ENCODE data around the gene C4orf50.

The C4orf50 gene

DNA sequence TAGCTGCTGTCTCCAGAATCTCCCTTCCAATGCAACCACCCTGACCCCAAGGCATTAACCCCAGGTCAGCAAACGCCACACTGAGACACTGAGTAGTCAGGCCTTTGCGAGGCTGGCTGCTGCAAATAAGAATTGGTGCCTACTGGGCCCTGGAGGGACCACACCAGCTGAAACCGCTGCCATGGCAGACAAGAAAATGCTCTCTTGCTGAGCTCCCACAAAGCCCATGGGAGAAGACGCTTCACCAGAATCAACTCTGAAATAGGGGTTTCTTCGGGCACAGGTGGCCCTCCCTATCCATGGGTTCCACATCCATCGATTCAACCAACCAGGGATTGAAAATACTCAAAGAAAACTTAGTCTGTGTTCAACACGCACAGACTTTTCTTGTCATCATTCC is 98.7 kb downstream of the C4orf50 start:
- DNase-seq (ENCODE audit: low read depth), result no peak

DNA sequence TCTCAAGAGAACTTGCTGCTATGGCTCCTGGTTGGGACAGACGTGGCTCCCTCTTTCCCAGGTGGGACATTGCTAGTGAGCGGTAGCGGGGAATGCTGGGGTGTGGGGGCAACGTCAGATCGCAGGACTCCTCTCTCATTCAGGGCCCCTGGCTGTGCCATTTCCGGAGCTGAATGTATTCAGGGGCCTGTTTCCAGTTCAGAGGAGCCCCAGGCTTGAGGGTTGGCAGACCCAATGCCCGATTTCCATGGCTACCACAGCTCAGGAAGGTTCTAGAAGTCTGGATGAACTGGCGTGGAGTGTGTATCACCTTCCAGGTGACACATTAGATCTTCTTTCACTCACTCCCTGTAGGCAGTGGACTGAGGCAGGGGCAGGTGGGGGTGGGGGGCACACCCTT is 99.2 kb downstream of the C4orf50 start:
- no peak for DNase-seq (ENCODE audit: low read depth)

DNA sequence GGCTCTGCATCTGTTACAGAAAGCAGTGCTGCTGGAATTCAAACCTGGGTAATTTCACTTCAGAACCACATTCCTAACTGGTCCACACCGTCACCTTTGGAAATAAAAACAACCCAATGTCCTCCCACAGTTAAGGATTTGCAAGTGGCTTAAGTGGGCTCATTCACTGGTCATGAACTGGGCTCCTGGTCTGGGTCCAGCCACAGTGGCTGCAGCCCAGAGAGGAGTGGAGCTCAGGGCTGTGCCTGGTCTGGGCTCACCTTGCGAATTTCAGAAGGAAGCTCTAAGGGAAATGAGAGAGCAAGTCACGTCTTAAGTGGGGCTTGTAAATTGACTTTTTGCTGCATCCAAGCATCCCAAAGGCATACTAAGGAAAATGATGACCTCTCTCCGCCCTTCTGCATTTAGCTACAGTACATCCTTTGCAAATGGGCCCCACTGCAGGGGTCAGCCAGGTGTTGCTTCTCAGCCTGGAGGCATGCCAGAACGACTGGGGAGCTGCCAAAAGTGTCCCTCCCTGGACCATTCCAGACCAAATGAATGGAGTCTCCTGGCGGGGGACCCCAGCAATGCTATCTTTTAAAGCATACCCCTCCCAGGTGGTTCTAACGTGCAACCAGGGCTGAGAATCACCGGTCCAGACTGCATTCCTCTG is 99.8 kb downstream of the C4orf50 start:
- DNase-seq (ENCODE audit: low read depth), result no peak

DNA sequence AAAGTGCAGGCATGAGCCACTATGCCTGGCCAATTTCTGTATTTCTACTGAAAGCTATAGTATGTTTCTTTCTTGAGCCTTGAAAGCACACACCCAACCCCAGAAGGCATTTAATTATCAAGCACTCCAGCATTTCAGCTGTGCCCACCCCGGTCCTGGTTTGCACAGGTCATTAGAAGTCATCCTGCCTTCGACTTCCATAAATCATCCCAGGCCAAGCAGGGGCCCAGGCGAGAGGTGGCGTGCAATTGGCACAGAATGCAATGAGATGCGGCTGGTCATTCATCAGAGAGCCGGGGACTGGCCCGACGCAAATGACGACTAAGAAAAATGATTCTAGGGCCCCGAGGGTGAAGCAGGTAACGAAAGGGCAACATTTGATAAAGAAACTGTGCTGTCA is 100.6 kb downstream of the C4orf50 start:
- no peak for DNase-seq (ENCODE audit: low read depth)

DNA sequence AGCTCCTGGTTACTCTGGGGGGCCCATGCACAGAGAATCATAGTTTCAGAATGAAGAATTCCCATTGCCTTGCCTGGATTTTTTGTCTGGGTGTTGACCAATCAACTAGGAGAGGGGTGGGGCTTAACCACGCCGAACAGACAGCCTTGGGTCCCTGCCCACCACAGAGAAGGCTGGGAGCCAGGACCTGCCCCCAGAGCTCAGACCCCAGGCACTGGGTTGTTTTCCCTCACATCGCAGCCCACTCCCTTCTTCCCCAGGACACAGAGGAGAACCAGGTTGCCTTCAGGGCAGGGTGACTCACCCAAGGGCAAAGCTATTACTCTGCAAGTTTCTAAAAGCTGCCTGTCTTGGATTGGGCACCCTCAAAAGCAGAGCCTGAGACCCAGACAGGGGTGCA is 102.0 kb downstream of the C4orf50 start:
- no peak for DNase-seq (ENCODE audit: low read depth)

DNA sequence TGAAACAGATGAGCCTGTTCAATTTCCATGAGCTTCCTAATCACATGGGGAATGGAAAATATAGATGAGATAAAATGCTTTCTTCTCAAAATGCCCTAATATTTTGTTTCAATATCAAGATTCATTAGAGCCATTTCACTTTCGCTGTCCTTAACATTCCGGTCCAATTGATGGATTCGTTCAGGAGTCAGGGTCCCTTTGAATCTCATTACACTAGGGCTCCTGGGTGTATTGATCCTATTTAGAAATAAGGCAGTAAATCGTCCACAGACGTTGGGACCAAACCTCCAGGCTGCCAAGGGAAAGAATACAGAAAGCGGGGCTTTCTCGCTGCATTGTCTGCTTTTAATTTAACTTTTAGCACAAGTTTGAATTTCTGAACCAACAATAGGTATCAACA is 104.8 kb downstream of the C4orf50 start:
- no peak for DNase-seq (ENCODE audit: low read depth)

DNA sequence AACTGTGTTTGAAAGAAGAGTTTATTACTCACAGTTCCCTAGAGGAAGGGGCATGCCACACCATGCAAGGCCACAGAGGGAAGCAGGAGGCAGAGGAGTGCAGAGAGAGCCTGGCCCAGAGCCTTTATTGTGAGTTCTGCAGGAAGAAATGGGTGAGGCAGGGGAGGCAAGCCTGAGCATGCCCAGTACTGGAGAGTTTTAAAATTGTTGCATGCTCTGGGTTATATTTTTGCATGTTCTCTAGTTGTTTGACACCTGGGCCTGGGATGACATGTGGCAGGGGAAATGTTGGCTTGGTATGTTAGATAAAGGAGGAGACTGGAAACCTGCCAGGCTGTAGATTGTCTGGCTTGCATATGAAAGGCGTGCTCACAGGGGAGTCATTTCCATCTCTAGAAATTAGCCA is 105.6 kb downstream of the C4orf50 start:
- DNase-seq (ENCODE audit: low read depth), result no peak

DNA sequence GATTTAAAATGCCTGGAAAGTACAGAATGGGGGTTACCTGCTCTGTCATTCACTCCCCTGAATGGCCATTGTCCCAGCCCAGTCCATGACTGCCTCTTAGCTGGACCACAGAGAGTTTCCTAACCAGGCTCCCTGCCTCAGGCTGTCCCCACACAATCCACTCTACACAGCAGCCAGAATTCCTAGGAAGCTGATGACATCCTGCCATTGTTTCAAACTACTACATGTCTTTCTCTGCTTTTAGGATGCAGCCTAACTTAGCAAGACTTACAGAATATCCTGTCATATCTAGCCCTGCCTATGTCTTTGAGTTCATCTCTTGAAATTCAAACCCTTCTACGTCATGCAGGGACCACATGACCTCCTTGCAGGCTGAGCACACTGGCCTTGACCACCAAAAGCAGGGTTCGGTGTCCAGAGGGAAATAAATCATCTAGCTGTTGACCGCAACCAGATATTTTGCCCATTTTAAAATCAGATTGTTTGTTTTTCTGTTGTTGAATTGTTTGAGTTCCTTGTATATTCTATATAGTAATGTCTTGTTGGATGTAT is 109.3 kb downstream of the C4orf50 start:
- no peak for DNase-seq (ENCODE audit: low read depth)

DNA sequence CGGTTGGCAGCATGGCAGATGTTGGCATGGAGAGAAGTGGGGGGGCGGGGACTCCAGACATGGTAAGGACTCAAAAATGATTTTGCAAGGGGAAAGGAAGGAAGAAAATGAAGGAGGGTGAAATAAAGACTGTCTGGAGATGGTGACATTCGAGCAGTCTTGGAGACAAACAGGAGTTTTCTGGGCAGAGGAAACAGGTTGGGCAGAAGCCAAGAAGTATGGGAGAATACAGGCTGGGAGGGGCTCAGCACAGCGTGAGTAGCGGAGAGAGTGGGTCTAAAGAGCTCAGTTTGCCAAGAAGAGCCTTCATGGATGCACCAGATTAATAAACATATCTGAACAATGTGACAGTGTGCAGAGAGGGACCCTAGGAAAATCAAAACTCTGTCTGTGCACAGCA is 112.0 kb downstream of the C4orf50 start:
- DNase-seq (ENCODE audit: low read depth), result no peak

DNA sequence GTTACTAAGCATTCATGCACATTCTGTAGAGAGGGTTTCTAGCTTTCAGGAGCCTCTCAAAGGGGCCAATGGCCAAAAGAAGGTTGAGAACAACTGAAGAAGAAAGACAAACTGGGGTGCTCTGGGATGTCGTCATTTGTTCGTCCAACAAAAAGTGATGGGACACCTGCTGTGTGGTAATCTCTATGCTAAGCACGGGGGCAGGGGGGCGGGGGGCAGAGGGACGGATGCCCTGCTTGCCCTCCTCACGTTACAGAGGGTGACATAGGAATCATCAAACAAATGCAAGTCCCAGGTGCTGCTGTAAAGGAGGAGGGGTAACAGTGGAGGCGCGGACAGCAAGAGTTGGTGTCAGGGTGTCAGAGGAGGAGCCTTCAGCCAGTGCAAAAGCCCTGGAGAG is 112.5 kb downstream of the C4orf50 start:
- no peak for DNase-seq (ENCODE audit: low read depth)

DNA sequence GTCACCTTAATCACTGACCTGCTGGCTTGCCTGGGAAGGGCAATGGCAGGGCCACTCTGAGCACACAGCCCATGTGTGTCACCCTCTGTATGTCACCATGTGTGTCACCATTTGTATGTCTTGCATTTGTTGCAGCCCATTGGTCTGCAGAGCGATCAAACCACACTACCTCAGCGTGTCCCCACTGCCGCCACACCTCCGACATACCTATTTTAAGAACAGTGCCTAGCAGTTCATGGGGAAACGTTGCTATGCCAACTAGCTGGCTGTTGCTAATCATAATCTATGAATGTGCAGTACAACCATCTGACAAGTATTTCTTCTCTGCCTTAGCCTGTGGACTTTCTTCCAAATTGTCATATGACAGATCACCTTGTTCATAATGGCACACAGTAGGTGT is 117.4 kb downstream of the C4orf50 start:
- no peak for DNase-seq (ENCODE audit: low read depth)

DNA sequence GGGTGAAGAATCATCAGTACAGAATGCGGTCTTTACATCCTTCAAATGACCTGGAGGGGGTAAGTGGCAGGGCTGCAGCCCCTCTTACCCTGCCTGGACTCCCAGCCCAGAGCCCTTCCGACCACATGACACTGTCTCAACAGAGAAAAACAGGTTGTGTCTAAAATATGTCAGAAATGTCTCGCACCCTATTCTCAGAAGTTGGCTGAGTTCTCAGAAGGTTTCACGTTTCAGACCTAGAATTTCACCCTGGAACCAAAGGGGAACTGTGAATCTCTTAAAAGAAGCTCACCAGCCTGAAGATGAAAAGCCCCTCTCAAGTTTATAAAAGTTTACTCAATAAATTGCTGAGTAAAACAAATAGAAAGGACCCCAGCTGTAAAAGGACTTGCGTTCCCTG is 118.3 kb downstream of the C4orf50 start:
- no peak for DNase-seq (ENCODE audit: low read depth)

DNA sequence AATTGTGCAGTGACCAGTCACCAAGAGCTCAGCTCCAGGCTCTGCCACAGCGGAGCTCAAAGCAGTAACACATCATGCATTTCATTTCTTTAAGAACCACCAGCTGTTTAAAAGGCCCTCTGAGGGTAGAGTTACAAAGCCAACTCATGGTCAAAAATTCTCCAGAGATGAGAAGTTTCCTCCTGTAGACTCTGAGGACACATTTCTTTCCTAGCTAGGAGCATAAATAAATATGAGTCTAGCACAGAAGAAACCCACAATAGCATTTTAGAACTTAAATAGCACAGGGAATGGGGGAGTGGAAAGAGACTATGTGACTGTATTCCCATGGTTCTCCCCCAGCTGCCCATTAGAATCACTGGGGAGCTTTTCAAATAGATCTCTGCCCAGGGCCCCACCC is 118.8 kb downstream of the C4orf50 start:
- no peak for DNase-seq (ENCODE audit: low read depth)

DNA sequence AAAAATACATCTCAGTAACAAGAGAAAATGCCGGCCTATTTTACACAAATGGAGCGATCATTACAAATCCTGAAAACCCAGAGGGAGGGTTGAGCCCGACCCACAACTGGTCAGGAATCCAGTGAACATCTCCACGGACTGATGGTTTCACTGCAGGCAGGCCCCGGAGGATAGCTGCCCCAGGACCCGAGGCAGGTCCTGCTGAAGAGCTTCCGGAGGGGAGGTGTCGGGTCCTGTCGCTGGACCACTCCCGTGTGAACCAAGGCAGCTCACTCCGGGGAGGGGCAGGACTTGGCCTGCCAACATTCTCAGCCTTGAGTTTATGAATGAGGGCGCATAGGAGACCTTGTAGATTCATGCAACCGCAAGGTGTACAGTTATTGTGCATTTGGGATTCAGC is 120.6 kb downstream of the C4orf50 start:
- DNase-seq (ENCODE audit: low read depth), result no peak

DNA sequence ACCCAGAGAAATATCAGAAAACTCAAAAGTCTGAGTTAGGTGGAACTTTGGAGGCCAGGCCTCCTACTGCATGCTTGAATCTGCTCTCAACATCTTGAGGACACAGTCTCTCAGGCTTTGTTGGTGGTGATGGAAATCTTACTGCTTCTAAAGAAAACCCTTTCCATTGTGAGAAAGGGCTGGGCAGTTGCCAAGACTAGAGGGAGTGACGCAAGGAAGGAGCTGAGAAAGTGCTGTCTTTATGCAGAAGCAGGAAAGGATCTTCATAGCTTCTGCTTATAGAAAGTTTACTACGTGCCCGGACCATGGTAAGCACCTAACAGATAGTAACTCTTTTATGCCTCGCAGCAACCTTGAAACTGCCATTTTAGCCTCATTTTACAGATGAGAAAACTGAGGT is 122.9 kb downstream of the C4orf50 start:
- DNase-seq (ENCODE audit: low read depth), result no peak

DNA sequence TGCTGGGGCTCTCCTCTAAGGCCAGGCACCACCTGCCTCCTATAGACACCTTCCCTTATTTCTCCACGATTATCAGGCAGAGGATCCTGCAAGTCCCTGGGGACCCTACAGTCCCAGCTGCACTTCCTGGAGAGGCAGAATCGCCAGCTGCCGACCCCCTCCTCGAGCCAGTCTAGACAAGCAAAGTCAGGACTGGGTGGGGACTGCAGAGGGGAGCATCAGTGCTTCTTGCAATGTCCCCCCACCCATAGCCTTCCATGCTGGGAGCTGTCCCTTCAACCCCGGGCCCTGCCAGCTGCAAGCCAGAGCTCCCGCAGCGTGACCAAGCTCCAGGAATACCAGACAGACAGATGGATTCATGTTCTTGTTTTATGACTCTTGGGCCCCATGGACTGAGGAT is 124.0 kb downstream of the C4orf50 start:
- DNase-seq (ENCODE audit: low read depth), result no peak

DNA sequence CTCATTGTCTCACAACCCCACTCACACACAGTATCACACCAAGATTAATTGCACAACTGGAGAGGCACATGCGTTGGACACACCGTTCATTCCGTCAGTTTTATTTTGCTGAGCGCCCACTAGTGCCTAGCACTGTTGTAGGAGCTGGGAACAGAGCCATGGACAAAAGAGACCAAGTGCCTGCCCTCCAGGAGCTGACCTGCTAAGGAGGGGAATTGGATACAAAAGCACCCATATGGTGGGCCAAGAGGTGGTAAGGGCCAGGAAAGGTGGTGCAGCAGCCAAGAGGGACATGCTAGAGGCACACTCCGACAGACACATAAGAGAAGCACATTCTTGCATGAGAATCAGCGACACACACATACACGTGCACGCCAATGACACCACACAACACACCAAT is 124.6 kb downstream of the C4orf50 start:
- no peak for DNase-seq (ENCODE audit: low read depth)

DNA sequence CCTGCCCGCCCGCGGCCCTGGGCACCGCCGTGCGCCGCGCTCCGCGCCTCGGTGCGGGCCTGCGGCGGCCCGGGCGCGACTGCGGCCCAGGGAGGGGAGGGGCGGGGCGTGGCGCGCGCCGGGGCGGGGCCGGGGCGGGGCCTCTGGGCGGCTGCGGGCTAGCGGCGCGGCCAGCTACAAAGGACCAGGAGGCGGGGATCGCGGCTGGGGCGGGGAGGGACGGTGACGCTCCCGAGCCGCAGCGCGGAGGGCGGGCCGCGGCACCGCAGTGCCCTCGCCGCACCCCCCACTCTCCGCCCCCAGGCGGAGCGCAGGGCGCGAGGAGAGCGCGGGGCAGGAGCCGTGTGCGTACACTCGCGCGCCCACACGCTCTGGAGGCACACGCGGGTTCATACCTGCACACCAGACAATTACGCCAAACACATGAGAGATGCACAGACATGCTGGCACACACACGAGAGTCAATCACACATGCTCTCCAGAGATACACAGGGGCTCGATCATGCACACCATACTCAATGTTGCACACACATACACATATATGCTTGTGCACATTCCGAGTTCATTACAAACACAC is 125.1 kb downstream of the C4orf50 start, which contains the start of gene CRMP1:
CRMP1 (minus strand) TSS at position 83 of the 577 bp plus-strand sequence. CDS start 117 bp downstream, outside the sequence.
- DNase-seq (ENCODE audit: low read depth), result no peak

DNA sequence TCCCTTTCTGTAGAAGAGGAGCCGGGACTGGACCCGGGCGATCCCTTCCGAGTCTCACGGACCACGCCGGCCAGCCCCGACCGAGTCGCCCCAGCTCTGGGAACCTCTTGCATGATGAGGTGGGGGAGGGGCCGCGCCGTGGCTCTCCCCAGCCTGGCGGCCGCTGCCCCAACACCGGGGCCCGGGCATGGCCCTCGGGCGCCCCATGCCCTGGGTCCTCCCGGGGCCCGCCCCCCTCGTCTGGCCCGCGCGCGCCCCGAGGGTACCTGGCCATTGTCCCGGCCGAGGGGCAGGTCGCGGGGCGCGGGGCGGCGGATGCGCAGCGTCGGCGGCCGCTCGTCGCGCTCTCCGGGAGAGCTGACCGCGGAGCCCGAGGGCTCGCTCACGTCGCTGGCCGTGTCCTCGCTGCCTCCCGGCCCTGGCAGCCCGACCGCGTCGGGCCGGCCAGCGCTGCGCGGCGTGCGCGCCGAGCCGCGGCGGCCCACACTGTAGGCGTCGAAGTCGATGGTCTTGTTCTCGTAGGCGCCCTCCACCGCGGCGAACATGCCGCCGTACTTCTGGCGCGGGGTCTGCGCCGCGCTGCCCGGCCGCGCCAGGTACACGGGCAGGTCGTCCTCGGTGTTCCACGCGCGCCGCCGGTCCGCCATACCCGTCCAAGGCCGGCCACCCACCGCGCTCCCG is 125.8 kb downstream of the C4orf50 start:
- no peak for DNase-seq (ENCODE audit: low read depth)

DNA sequence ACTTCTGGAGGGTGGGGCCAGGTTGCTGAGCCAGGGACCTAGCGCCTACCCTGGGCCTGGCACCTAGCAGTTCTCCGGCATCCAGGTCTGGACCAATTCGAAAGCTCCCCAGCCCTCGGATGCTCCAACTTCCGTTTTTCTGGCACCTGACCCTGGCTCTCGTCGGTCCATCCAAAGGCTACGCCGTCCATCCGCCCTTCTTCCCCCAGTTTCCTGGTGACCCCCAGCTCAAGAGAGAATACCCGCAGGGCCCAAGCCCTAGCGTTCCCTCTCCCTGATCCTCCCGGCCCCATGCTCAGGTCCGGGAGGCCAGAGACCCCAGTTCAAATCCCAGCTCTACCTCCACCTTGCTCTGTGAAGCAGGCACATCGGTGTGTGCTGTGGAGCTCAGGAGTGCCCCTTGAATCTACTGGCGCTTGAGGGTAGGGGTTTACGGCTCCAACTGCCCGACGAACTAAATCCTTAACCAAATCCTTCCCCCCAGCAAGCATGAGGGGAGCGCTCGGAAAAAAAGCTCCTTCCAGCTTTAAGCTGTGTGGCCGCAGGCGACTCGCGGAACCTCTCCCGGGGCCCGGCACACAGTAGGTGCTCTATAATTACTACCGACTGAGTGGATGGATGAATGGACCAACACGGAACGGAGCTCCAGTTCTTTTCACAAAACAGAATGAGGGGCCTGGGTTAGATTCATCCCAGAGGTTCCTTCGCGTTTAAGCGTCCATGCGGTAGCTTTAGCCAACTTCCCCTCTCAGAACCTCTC is 126.5 kb downstream of the C4orf50 start:
- no peak for DNase-seq (ENCODE audit: low read depth)

DNA sequence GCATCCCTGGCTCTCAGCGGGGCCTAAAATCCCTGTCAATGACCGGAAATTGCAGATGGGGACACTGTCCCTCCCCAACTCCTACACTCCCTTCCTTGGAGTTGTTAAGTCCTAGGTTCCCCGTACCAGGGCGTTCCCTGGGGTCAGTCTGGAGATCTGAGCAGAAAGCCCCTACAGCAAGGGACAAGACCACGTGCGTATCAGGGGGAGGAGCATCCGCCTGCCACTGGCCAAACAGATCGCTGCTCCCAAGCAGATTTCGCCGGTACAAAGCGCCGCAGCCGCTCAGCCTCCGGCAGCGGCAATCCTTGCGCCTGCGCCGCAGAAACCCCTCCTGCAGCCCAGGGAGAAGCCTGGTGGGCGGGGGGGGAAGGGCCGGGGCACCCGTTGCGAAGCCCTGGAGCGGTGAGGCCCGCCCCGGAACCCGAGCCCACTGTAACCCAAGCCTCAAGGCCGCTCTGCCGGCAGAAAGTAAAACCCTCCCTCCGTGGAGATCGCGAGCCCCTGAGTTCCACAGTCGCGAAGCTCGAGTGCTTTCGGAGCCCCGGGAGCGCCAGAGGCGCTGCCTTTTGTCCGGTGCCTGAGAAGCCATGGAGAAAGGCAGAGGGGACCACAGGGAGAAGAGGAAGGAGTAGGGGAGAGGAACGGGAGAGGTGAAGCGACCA is 128.0 kb downstream of the C4orf50 start:
- DNase-seq (ENCODE audit: low read depth), result no peak

Measured in GM04504 (cell line).